GM21381 (cell line): ENCODE measurements around the gene SPTLC1.

Experiments
- ATAC-seq: cut with Tn5 transposase; IDR thresholded peaks from one replicate; pipeline ENCODE4 v1.9.1; 2021; ENCODE audit warnings: mild to moderate bottlenecking, moderate library complexity; ENCODE audit not compliant: unreplicated experiment

The SPTLC1 gene

DNA sequence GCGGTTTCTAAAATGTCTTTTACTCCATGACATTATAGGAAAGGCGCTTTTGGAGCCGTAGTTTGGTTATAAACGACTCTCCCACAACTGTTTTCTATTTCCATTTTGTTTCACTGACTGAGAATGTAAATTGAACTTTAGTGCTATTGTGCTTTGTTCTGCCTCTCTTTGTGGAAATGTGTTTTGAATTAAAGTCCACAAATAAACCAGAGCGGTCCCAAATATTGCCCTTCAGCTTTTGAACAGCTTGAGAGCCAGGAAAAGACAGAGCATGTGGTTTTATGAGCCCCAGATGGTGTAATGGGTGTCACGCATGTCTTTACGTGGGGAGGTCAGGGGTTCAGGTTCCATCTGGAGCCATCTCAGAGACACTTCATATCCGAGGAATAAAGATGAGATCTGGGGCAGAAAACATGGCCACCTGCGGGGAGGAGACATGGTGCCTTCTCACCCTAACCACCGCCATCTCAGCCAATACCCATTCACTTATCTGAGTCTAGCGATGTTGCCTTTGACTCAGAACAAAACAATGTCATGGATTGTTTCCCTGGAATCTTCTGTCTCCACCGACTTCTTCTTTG lies 122.7 kb downstream of the SPTLC1 start:
- ATAC-seq, result no peak

GRCh38 chr9:91991721-91992341 lies 123.4 kb downstream of the SPTLC1 start:
- no peak for ATAC-seq

DNA sequence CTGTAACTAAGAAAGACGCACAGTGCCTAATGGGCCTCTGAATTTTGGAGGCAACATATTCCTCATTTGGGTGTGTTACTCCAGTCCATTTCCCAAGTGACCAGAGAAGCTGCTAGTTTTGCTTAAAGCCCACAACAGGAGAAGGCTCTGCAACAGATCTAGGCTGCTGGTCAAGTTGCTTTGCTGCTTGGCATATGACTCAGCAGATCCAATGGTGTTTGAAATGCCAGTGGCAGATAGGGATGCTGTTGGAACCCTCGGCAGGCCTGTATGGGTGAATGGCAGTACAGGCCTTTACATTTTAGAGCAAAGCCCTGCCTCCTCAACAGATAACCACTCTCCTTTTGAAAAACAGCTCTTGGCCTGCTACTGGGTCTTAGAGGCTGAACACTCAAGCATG lies 129.0 kb downstream of the SPTLC1 start:
- no peak for ATAC-seq

GRCh38 chr9:91985692-91986091 lies 129.5 kb downstream of the SPTLC1 start:
- ATAC-seq, result no peak
